BJ (cell line): ENCODE measurements around the gene CACNA1C. TPM values are rescaled to one million over a fixed set of nuclear protein-coding genes. Genes with fewer than 3 reads are reported as not detected.

Source experiments
- CTCF ChIA-PET: fragments of 350-600 bp; formaldehyde crosslinking; extraction: SDS; loops from one replicate; lab custom pipeline; 2021; ENCODE audit warnings: antibody characterized with exemption, inconsistent platforms; lab: Yijun Ruan, JAX
- POLR2A ChIA-PET: fragments of 300-600 bp; sonication (Branson Sonifier 250); formaldehyde crosslinking; extraction: SDS; loops from one replicate; lab custom pipeline; 2021; ENCODE audit warnings: antibody characterized with exemption; lab: Charles Lee
- DNase-seq: peaks from one replicate; pipeline ENCODE4 v3.0.0-alpha.2; 2011; ENCODE audit warnings: low read depth
- H3K27me3 ChIP-seq: 2 replicates; pipeline ENCODE4 v1.6.0; 2011; ENCODE audit warnings: low read length; ENCODE audit not compliant: control insufficient read depth, insufficient read depth
- H3K36me3 ChIP-seq: 2 replicates; pipeline ENCODE4 v1.5.1; 2011; ENCODE audit warnings: low read length; ENCODE audit not compliant: control insufficient read depth, insufficient read depth
- H3K4me3 ChIP-seq: 2 replicates; pipeline ENCODE4 v1.5.1; 2011; ENCODE audit warnings: low read depth, mild to moderate bottlenecking, control low read depth, low read length
- polyA plus RNA-seq: library from polyadenylated mRNA; depleted of rRNA; stranded (reverse); fragments of >200 nt; gene quantifications from 2 replicates; pipeline ENCODE4 v1.2.3, GENCODE V29; 2011
- TF ChIP-seq, protein P1 (sequence below): IDR thresholded peaks from 2 replicates; pipeline ENCODE4 v1.5.1; 2011; ENCODE audit warnings: low read depth, mild to moderate bottlenecking, control low read depth, inconsistent platforms, low read length, moderate library complexity; ENCODE audit not compliant: insufficient read depth

CACNA1C gene
- polyA plus RNA-seq, 1 experiment = 14.7 TPM

DNA sequence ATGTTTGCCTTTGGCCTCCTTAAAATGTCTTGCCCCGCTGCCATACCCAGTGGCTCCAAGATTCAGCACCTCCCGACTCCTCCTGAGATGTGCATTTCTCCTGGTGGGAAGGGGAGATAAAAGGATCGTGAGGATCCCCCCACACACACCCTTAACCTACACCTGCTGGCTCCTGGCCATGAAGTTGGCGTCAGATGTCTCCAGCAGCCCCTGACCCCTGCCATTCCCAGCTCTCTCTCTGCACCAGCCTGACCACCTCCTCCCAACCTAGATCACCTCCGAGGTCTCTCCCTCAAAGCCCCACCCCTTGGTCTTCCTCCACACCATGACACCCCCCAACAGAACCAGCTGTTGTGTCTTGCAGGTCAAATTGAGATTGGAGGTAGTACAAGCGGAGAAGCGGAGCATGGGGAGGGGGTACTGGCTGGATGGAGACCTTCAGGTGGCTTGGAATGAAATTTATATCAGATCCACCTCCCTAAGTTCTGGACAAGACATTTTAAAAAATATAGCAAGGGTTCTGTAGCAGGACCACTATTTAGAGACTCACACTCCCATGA, 590.9 kb downstream of the CACNA1C start:
- no peak for DNase-seq
- POLR2A ChIA-PET = no interaction called here
- CTCF ChIA-PET = no interaction called here
- TF ChIP-seq, protein P1, sequence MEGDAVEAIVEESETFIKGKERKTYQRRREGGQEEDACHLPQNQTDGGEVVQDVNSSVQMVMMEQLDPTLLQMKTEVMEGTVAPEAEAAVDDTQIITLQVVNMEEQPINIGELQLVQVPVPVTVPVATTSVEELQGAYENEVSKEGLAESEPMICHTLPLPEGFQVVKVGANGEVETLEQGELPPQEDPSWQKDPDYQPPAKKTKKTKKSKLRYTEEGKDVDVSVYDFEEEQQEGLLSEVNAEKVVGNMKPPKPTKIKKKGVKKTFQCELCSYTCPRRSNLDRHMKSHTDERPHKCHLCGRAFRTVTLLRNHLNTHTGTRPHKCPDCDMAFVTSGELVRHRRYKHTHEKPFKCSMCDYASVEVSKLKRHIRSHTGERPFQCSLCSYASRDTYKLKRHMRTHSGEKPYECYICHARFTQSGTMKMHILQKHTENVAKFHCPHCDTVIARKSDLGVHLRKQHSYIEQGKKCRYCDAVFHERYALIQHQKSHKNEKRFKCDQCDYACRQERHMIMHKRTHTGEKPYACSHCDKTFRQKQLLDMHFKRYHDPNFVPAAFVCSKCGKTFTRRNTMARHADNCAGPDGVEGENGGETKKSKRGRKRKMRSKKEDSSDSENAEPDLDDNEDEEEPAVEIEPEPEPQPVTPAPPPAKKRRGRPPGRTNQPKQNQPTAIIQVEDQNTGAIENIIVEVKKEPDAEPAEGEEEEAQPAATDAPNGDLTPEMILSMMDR = no peak
- Histone ChIP-seq H3K36me3 (no peaks in the 10 kb centered on the region; the same call in none of the 2 replicates), H3K4me3 (no peak overlapping the region), H3K27me3 (no peaks in the 10 kb centered on the region)

DNA sequence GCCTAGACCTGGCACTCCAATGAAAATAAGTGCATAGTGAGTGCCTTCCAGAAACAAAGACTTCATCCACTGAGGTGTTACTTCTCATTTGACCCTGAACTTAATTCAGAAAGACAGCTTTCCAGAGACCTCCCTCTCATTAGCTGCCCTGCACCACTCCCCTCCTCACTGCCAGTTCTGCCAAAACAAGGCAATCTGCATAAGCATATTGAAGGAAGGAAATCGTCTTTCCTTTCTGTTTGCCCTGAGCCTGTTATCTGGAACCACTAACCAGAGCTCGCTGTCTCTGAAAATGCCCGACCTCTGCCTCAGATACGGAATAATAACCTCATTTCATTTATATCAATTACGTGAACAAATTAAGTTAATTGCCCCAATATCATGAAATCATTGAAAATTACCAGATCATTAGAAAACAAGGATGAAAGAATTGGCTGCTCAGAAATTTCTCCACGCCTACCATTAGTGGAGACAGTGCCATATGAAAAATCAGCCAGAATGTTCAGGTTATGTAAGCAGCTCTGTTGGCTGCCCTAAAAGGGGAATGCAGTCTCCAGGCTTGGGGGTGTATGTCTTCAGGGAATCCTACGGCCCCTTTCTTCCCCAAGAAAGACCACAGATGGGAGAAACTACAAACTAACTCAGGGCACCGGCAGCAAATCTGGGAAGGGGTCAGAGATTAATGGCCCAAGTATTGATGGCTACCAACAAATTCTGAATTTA, 592.1 kb downstream of the CACNA1C start:
- H3K4me3 ChIP-seq = no peak overlapping the region
- DNase-seq = no peak
- H3K27me3 ChIP-seq = no peaks in the 10 kb centered on the region
- H3K36me3 ChIP-seq = no peaks in the 10 kb centered on the region; the same call in none of the 2 replicates
- ChIA-PET POLR2A (no interaction called here), CTCF (no interaction called here)
- TF ChIP-seq, protein P1 = no peak

DNA sequence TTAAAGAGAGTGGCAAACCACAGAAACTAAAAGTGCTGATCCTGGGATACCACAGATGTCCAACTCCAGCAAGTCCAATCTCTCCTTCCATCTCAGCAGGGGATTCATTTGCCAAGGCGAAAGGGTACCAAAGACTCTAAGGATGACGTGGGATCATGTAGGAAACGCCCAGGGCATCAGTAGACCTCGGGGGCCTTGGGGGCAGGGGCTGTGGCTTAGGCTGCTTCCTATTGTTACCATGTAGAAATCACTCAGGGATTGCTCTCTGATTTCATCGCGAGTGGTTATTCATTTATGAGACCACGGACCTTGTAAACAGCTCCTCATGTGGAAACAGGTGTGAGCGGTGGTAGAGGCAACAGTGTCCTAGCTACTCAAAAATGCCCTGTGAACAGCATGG, 592.7 kb downstream of the CACNA1C start:
- Histone ChIP-seq H3K27me3 (no peaks in the 10 kb centered on the region), H3K36me3 (no peaks in the 10 kb centered on the region; the same call in none of the 2 replicates), H3K4me3 (no peak overlapping the region)
- TF ChIP-seq, protein P1 = no peak
- POLR2A ChIA-PET = no interaction called here
- no peak for DNase-seq
- CTCF ChIA-PET = no interaction called here

DNA sequence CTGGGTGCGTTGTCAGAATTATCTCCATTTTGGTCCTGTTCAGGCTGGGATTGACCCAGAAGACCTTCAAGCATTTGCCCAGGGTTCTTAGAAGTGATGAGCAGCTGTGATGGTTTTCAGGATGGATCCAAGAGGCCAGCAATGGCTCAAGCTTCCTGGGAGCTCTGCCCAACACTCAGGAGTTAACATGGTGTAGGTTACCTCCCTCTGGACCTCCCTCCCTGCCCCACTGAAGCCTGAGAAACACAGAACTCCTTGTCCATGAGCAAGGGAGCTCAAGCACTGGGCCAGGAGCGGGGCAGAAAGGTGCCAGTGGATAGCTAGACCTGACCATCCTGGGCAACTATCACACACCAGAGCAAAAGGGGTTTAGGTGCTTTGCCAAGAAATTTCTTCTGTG, 593.6 kb downstream of the CACNA1C start:
- no peaks in the 10 kb centered on the region for H3K27me3 ChIP-seq
- CTCF ChIA-PET = interaction anchor here (0.7 to 1.6 kb wide), 2 partner anchors 13 to 35 kb away, joined by 3 read pairs; no protein-coding TSS in a partner anchor
- TF ChIP-seq, protein P1 = no peak
- H3K4me3 ChIP-seq = no peak overlapping the region
- POLR2A ChIA-PET = no interaction called here
- no peaks in the 10 kb centered on the region; the same call in none of the 2 replicates for H3K36me3 ChIP-seq
- no peak for DNase-seq

DNA sequence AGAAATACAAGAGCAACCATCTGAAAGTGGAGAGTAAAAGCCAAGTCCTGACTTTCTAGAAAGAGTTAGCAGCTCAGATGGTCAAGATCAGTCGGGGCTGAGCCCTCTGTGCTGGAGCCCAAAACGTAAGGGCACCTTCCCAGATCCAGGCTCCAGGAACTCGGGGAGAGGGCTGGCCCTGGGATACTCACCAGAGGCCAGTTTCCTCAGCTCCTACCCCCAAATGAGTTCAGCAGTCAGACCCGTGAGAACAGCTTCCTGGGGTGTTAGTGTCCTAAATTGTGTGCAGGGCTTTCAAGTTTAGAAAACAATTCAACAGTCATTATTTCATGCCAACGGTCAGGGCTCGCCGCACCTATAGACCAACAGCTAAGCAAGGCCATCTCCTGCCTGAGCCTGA, 594.4 kb downstream of the CACNA1C start:
- POLR2A ChIA-PET = no interaction called here
- no peak for DNase-seq
- Histone ChIP-seq H3K36me3 (peaks cover 2% of the 10 kb centered on the region), H3K4me3 (no peak overlapping the region), H3K27me3 (no peaks in the 10 kb centered on the region)
- CTCF ChIA-PET = interaction anchor here (1.0 to 1.6 kb wide), 2 partner anchors 10 to 12 kb away, joined by 3 to 4 read pairs; no protein-coding TSS in a partner anchor
- TF ChIP-seq, protein P1 = no peak
